ENCODE measurements around the gene KLHL17.

DNA sequence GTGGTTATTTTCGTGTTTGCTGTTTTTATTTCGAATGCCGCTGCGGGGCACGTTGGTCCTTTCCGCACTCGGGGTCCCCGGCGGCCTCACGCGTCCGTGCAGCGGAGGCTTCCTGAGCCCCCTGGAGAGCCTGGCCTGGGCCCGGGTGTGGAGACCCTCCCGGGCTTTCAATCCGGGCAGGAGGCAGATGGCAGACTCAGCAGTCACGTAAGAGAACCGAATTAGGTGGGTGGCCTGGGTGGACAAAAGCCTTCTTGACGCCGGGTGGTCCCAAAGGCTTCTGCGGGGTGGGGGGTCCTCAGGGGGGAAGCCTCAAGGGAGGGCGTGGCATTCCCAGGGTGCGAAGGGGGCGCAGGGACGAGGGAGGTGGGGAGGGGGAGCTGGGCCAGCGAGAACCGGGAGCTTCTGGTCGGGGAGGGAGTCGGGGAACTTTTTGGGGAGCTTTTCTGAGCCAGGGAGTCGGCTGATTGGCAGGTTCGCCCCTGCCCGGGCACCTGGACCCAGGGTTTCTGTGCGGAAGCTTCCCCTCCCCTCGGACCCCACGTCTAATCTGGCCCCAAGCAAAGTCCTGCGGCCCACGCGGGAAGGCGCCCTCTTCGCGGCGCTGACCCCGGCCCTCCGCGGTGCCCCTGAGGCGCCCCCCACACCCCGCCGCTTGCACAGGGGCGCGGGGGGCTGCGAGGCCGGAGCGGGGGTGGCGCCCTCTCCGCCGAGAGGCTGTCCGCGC lies 40.8 kb downstream of the KLHL17 start:
- TF ChIP-seq, protein P1, sequence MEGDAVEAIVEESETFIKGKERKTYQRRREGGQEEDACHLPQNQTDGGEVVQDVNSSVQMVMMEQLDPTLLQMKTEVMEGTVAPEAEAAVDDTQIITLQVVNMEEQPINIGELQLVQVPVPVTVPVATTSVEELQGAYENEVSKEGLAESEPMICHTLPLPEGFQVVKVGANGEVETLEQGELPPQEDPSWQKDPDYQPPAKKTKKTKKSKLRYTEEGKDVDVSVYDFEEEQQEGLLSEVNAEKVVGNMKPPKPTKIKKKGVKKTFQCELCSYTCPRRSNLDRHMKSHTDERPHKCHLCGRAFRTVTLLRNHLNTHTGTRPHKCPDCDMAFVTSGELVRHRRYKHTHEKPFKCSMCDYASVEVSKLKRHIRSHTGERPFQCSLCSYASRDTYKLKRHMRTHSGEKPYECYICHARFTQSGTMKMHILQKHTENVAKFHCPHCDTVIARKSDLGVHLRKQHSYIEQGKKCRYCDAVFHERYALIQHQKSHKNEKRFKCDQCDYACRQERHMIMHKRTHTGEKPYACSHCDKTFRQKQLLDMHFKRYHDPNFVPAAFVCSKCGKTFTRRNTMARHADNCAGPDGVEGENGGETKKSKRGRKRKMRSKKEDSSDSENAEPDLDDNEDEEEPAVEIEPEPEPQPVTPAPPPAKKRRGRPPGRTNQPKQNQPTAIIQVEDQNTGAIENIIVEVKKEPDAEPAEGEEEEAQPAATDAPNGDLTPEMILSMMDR (conservative IDR thresholded peaks at IDR 0.05; ENCODE audit: low read depth, low read length): no peak
- TF ChIP-seq EZH2phosphoT487 (IDR thresholded peaks at IDR 0.05; ENCODE audit: borderline replicate concordance, low read length): no peak
- no peak for TF ChIP-seq EZH2 (IDR thresholded peaks at IDR 0.05; ENCODE audit: low read length, unreplicated experiment)

All from PC-3 (cell line).